Activated naive CD4-positive, alpha-beta T cell treated with anti-CD3 and anti-CD28 coated beads for 36 hours (primary cell): ENCODE measurements around the gene RPIA. TPM values are rescaled to one million over a fixed set of nuclear protein-coding genes. Genes with fewer than 3 reads are reported as not detected.

Source experiments
- CTCF ChIA-PET: fragments of 350-600 bp; sonication (Branson Sonifier 250); formaldehyde crosslinking; loops from one replicate; lab custom pipeline; 2021; ENCODE audit warnings: antibody characterized with exemption; lab: Charles Lee
- DNase-seq: peaks from one replicate; pipeline ENCODE4 v3.0.0-alpha.2; 2020
- H3K27ac Mint-ChIP-seq: one replicate; pipeline ENCODE4 v1.8.0; 2021; ENCODE audit warnings: mild to moderate bottlenecking, mixed read lengths
- H3K27me3 Mint-ChIP-seq: one replicate; pipeline ENCODE4 v1.8.0; 2021; ENCODE audit warnings: low read depth, mixed read lengths
- H3K36me3 Mint-ChIP-seq: one replicate; pipeline ENCODE4 v1.8.0; 2021; ENCODE audit warnings: low read depth, mixed read lengths
- H3K4me1 Mint-ChIP-seq: one replicate; pipeline ENCODE4 v1.8.0; 2021; ENCODE audit warnings: low read depth, mixed read lengths
- H3K4me3 Mint-ChIP-seq: one replicate; pipeline ENCODE4 v1.8.0; 2021; ENCODE audit warnings: mild to moderate bottlenecking, moderate library complexity, mixed read lengths
- H3K9me3 Mint-ChIP-seq: one replicate; pipeline ENCODE4 v1.8.0; 2021; ENCODE audit warnings: mixed read lengths
- intact Hi-C: fragments of 100-400 bp; cut with micrococcal nuclease; formaldehyde crosslinking; loops from one replicate; pipeline ENCODE4 v1.15.1; 2023
- total RNA-seq, 2 experiments: library from RNA; stranded (reverse); gene quantifications; one replicate each; pipeline ENCODE4 v1.2.3, GENCODE V29; 2021

Gene RPIA
- total RNA-seq, 2 experiments from 2014 or later: 67.3 to 70.0 TPM

DNA sequence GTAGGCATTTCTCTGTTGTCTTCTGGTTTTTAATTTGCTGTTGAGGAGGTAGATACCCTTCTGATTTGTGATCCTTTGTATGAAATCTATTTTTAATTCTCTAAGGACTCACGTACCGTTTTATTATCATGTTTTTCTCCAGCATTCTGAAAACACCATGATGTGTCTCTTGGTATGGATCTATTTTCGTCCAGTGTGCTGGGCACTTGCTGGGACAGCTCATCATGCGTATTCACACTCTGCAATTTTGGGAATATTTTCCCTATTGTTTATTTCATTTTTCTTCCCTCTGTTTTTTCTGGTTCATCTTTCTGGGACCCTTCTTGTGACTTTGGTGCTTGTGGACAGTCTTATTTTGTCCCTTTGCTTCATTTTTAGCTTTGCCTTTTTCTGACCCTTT is 21.9 kb downstream of the RPIA start:
- no peak for DNase-seq
- Mint-ChIP-seq H3K36me3 (peaks cover 36% of the 10 kb centered on the region), H3K9me3 (peaks cover 6% of the 10 kb centered on the region), H3K4me1 (peaks cover 3% of the 10 kb centered on the region), H3K27ac (no peak overlapping the region), H3K27me3 (no peaks in the 10 kb centered on the region), H3K4me3 (no peak overlapping the region)
- CTCF ChIA-PET: no interaction called here
- intact Hi-C loops: no loop called here

- H3K9me3 Mint-ChIP-seq: peaks cover 6% of the 10 kb centered on the region
- H3K36me3 Mint-ChIP-seq: peaks cover 36% of the 10 kb centered on the region
- CTCF ChIA-PET: no interaction called here
- no peak overlapping the region for H3K4me3 Mint-ChIP-seq
- no peaks in the 10 kb centered on the region for H3K4me1 Mint-ChIP-seq
- DNase-seq: no peak
- no peak overlapping the region for H3K27ac Mint-ChIP-seq
- H3K27me3 Mint-ChIP-seq: no peaks in the 10 kb centered on the region
- intact Hi-C loops: no loop called here
These were observed 23.2 kb downstream of the RPIA start for GRCh38 chr2:88714667-88715066.

GRCh38 chr2:88720399-88720798 is 28.9 kb downstream of the RPIA start:
- DNase-seq: no peak
- H3K4me1 Mint-ChIP-seq: peaks cover 13% of the 10 kb centered on the region
- H3K4me3 Mint-ChIP-seq: no peak overlapping the region
- H3K36me3 Mint-ChIP-seq: peaks cover 34% of the 10 kb centered on the region
- no peak overlapping the region for H3K27ac Mint-ChIP-seq
- H3K27me3 Mint-ChIP-seq: no peaks in the 10 kb centered on the region
- CTCF ChIA-PET: interaction anchor here (1.0 kb wide), 1 partner anchor 30 kb away, joined by 3 read pairs; no protein-coding TSS in a partner anchor
- peaks cover 6% of the 10 kb centered on the region for H3K9me3 Mint-ChIP-seq
- intact Hi-C loops: no loop called here

DNA sequence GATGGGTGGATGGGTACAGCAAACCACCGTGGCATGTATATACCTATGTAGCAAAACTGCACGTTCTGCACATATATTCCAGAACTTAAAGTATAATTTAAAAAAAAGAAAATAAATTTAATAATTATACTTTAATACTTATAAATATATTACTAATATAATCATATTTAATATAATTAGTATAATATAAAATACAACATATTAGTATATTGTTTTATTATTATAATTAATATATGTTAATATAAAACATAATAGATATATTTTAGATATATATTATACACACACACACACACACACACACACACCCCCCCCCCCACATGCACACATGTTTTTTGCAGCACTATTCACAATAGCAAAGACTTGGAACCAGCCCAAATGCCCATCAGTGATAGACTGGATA is 29.8 kb downstream of the RPIA start:
- H3K27ac Mint-ChIP-seq: no peak overlapping the region
- no peak overlapping the region for H3K4me3 Mint-ChIP-seq
- no peaks in the 10 kb centered on the region for H3K27me3 Mint-ChIP-seq
- DNase-seq: no peak
- intact Hi-C loops: no loop called here
- H3K36me3 Mint-ChIP-seq: peaks cover 35% of the 10 kb centered on the region
- H3K4me1 Mint-ChIP-seq: peaks cover 13% of the 10 kb centered on the region
- CTCF ChIA-PET: no interaction called here
- H3K9me3 Mint-ChIP-seq: peaks cover 6% of the 10 kb centered on the region

GRCh38 chr2:88724643-88725332 is 33.3 kb downstream of the RPIA start:
- H3K27ac Mint-ChIP-seq: no peak overlapping the region
- peaks cover 13% of the 10 kb centered on the region for H3K4me1 Mint-ChIP-seq
- CTCF ChIA-PET: interaction anchor here (0.6 kb wide), 1 partner anchor 144 kb away, joined by 5 read pairs; no protein-coding TSS in a partner anchor
- H3K36me3 Mint-ChIP-seq: peaks cover 21% of the 10 kb centered on the region
- H3K4me3 Mint-ChIP-seq: no peak overlapping the region
- no peaks in the 10 kb centered on the region for H3K9me3 Mint-ChIP-seq
- DNase-seq: no peak
- intact Hi-C loops: no loop called here
- no peaks in the 10 kb centered on the region for H3K27me3 Mint-ChIP-seq

DNA sequence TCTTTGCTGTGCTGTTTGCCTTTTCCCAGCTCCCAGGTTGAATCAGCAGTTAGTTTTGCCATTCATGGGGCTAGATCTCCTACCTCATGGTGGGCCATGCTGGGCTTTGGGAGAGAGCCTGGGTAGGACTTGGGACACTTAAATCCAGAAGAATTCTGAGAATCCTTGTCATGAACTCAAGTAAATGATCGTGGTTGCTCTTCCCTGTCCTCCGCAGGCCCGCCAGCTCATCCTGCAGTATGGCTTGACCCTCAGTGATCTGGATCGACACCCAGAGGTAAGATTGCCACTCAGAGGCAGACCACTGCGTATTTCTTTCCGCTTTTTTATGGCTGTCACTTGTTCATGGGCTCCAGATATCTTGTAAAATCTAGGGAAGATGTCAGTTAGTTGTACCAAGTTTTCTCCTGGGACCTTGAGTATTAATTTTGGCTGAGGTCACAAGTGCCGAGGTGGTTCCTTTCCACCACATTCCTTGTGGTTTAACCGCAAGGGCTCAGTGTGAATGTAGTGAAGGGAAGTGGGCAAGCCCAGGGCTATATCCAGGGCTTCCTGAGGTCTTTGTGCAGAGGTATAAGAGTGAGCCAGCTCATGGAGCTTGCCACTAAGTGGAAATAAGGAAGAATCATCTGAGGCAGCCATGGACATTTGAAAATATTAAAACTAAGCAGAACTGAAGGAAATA is 37.7 kb downstream of the RPIA start:
- Mint-ChIP-seq H3K36me3 (peaks cover 15% of the 10 kb centered on the region), H3K9me3 (no peaks in the 10 kb centered on the region), H3K27me3 (no peaks in the 10 kb centered on the region), H3K4me3 (no peak overlapping the region), H3K4me1 (peaks cover 4% of the 10 kb centered on the region), H3K27ac (no peak overlapping the region)
- intact Hi-C loops: no loop called here
- CTCF ChIA-PET: interaction anchor here (0.6 kb wide), 1 partner anchor 9 kb away, joined by 6 read pairs; no protein-coding TSS in a partner anchor
- DNase-seq: no peak

DNA sequence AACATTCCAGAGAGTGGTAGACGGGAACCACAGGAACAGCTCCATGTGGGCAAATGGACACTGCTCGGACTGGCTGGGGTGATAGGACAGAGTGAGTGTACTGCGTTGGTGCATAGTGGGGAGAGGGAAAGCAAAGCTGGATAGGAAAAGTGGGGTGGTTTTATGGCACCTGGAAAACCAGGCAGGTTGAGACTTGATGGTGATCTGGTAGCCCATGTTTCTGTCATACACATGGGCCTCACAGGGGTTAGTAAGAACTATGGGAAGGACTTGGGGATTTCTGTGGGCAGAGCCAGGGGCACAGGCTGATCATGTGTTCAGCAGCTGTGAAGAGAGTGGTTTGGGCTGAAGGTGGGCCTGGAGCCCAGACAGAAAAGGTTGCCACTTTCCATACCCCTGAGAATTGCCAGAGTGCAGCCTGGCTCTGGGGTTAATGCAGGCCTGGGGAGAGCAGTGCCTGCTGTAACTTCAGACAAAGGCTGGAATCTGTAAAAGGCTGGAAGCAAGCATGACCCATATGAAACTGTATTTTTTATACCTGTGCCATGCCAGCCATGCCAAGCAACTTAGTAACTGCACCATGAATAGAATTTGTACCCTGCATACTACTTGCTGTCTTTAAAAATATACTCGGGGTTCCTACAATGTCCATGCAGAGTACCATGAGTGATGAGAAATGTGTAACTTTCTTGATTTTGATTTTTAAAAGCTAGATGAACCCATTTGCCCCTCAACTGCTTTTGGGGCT is 41.9 kb downstream of the RPIA start:
- no peaks in the 10 kb centered on the region for H3K27me3 Mint-ChIP-seq
- H3K4me3 Mint-ChIP-seq: no peak overlapping the region
- H3K36me3 Mint-ChIP-seq: peaks cover 19% of the 10 kb centered on the region
- no peaks in the 10 kb centered on the region for H3K9me3 Mint-ChIP-seq
- no peak for DNase-seq
- peaks cover 10% of the 10 kb centered on the region for H3K4me1 Mint-ChIP-seq
- CTCF ChIA-PET: interaction anchor here (0.6 to 1.1 kb wide), 2 partner anchors 19 to 20 kb away, joined by 3 read pairs; no protein-coding TSS in a partner anchor
- intact Hi-C loops: no loop called here
- peak overlapping the region; percentile 54 for H3K27ac Mint-ChIP-seq

GRCh38 chr2:88735133-88735532 is 43.7 kb downstream of the RPIA start:
- no peak for DNase-seq
- peaks cover 11% of the 10 kb centered on the region for H3K4me1 Mint-ChIP-seq
- H3K27me3 Mint-ChIP-seq: no peaks in the 10 kb centered on the region
- H3K36me3 Mint-ChIP-seq: peaks cover 14% of the 10 kb centered on the region
- CTCF ChIA-PET: interaction anchor here (1.5 to 2.0 kb wide), 2 partner anchors 41 to 145 kb away, joined by 4 to 7 read pairs; no protein-coding TSS in a partner anchor
- H3K27ac Mint-ChIP-seq: peak overlapping the region; percentile 78
- H3K9me3 Mint-ChIP-seq: no peaks in the 10 kb centered on the region
- intact Hi-C loops: no loop called here
- no peak overlapping the region for H3K4me3 Mint-ChIP-seq

GRCh38 chr2:88735853-88736252 is 44.4 kb downstream of the RPIA start:
- no peak for DNase-seq
- CTCF ChIA-PET: interaction anchor here (1.5 to 2.0 kb wide), 3 partner anchors 42 to 144 kb away, joined by 4 to 7 read pairs (median 5); no protein-coding TSS in a partner anchor
- no peaks in the 10 kb centered on the region for H3K9me3 Mint-ChIP-seq
- no peaks in the 10 kb centered on the region for H3K27me3 Mint-ChIP-seq
- peaks cover 17% of the 10 kb centered on the region for H3K36me3 Mint-ChIP-seq
- H3K4me3 Mint-ChIP-seq: no peak overlapping the region
- H3K4me1 Mint-ChIP-seq: peaks cover 15% of the 10 kb centered on the region
- intact Hi-C loops: no loop called here
- peak overlapping the region; percentile 78 for H3K27ac Mint-ChIP-seq

GRCh38 chr2:88736437-88736836 is 45.0 kb downstream of the RPIA start:
- CTCF ChIA-PET: interaction anchor here (0.6 to 3.0 kb wide), 4 partner anchors 12 to 95 kb away, joined by 4 to 9 read pairs (median 4); no protein-coding TSS in a partner anchor
- H3K36me3 Mint-ChIP-seq: peaks cover 23% of the 10 kb centered on the region
- no peaks in the 10 kb centered on the region for H3K27me3 Mint-ChIP-seq
- DNase-seq: no peak
- intact Hi-C loops: no loop called here
- H3K27ac Mint-ChIP-seq: peak overlapping the region; percentile 78
- peaks cover 19% of the 10 kb centered on the region for H3K4me1 Mint-ChIP-seq
- no peak overlapping the region for H3K4me3 Mint-ChIP-seq
- no peaks in the 10 kb centered on the region for H3K9me3 Mint-ChIP-seq

DNA sequence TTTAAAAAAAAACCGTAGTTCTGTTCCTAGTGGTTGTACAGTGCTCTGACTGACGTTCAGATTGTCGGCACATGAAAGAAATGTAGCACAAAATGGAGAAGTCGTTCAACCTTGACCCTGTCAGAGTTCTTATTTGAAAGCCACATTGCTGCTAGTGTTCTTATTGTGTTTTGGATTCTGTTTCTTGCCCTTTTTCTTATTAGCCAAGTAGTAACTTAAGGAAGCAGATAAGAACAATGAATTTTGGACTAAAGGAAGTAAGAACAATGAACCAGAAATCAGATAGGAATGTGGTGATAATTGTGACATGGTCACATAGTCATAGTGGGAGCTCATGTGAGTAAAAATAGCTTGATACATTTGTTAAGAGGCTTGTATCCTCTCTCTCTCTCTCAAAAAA is 45.9 kb downstream of the RPIA start:
- Mint-ChIP-seq H3K9me3 (peaks cover 3% of the 10 kb centered on the region), H3K27ac (peak overlapping the region; percentile 35), H3K27me3 (no peaks in the 10 kb centered on the region), H3K4me3 (no peak overlapping the region), H3K4me1 (peaks cover 24% of the 10 kb centered on the region), H3K36me3 (peaks cover 32% of the 10 kb centered on the region)
- intact Hi-C loops: no loop called here
- CTCF ChIA-PET: interaction anchor here (0.7 to 3.0 kb wide), 5 partner anchors 9 to 94 kb away, joined by 3 to 9 read pairs (median 5); no protein-coding TSS in a partner anchor
- no peak for DNase-seq

DNA sequence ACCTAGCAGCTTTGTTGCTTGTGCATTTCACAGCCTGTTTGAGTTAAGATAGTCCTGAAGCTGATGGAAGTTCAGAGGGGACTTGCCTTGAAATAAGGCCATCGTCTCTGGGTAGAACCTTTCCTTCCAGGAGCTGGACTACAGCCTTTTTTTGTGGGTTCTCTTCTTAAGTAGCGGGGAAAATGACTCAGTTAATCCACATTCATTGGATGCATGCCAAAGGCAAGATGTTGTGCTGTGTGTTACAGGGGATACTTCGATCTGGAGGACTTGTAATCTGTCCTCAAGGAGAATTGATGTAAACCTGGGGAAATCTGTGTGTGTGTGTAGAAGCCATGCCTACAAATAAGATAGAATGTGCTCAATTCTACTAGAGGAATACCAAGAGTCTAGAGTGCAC is 46.8 kb downstream of the RPIA start:
- no peak for DNase-seq
- H3K36me3 Mint-ChIP-seq: peaks cover 38% of the 10 kb centered on the region
- H3K27ac Mint-ChIP-seq: no peak overlapping the region
- CTCF ChIA-PET: interaction anchor here (0.7 to 3.0 kb wide), 4 partner anchors 10 to 67 kb away, joined by 3 to 21 read pairs (median 8); no protein-coding TSS in a partner anchor
- peaks cover 20% of the 10 kb centered on the region for H3K4me1 Mint-ChIP-seq
- H3K4me3 Mint-ChIP-seq: no peak overlapping the region
- H3K9me3 Mint-ChIP-seq: peaks cover 4% of the 10 kb centered on the region
- H3K27me3 Mint-ChIP-seq: no peaks in the 10 kb centered on the region
- intact Hi-C loops: no loop called here
